Lower lobe of right lung (tissue), 2 donors: ENCODE measurements around the gene NRXN3. TPM values are rescaled to one million over a fixed set of nuclear protein-coding genes. Genes with fewer than 3 reads are reported as not detected.

Source experiments
- ATAC-seq, 2 donors: fragments of 200-7000 bp; cut with Tn5 transposase; one replicate each; pipeline ENCODE4 v1.9.1; 2020 to 2022; ENCODE audit warnings: mild to moderate bottlenecking in 2 of 2, moderate library complexity in 2 of 2
- DNase-seq: peaks from one replicate; pipeline ENCODE4 v3.0.0-alpha.2; 2020
- H3K27ac ChIP-seq: fragments of 200-600 bp; one replicate; pipeline ENCODE4 v1.8.0; 2022
- H3K27me3 ChIP-seq: fragments of 200-600 bp; one replicate; pipeline ENCODE4 v1.8.0; 2022; ENCODE audit warnings: low read depth
- H3K36me3 ChIP-seq: fragments of 200-600 bp; one replicate; pipeline ENCODE4 v1.8.0; 2022; ENCODE audit warnings: mild to moderate bottlenecking
- H3K4me1 ChIP-seq: fragments of 200-600 bp; one replicate; pipeline ENCODE4 v1.8.0; 2022
- H3K4me3 ChIP-seq: fragments of 200-600 bp; one replicate; pipeline ENCODE4 v1.8.0; 2022; ENCODE audit warnings: mild to moderate bottlenecking
- H3K9me3 ChIP-seq: fragments of 200-600 bp; one replicate; pipeline ENCODE4 v1.8.0; 2022
- CTCF ChIP-seq: fragments of 200-600 bp; IDR thresholded peaks from one replicate; pipeline ENCODE4 v1.8.0; 2022; ENCODE audit warnings: antibody characterized with exemption, mild to moderate bottlenecking
- intact Hi-C: fragments of 100-400 bp; cut with DNase I; formaldehyde crosslinking; loops from one replicate; pipeline ENCODE4 v1.11.0; 2022
- total RNA-seq: library from RNA; stranded (reverse); fragmentation: NEBNext Ultra II Directional; extraction: Animal tissue kit (Norgen Biotek cat#: 25700); gene quantifications from one replicate; pipeline ENCODE4 v1.2.1, GENCODE V29; 2021
- donor health status: DM: no; HTN: yes; CAD: no; lungs with severe emphysema.

NRXN3 gene
- total RNA-seq, 1 donor from 2014 or later = 9.0 TPM

DNA sequence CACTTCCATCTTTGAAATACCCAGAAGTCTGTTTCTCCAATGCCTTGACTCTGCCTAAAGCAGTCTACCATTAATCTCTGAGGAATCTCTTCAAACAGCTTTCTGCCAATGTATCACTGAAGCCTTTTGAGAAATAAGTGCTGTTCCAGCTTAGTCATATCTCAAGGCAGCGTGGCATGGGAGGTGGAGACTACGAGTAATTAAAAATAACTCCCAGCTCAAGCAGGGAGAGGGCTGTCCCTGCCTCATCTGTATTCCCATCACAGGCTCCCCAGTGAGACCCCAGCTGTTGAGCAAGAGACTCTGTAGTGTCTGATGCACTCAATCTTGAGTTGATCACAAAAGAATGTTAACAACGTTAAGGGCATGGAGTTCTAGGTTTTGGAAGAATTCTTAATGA is 1340.5 kb downstream of the NRXN3 start:
- H3K27ac ChIP-seq = no peak overlapping the region
- H3K9me3 ChIP-seq = no peaks in the 10 kb centered on the region
- H3K4me3 ChIP-seq = no peak overlapping the region
- intact Hi-C loops = no loop called here
- DNase-seq (no peak), ATAC-seq (peak in 1 of 2 donors; percentile 9)
- TF ChIP-seq CTCF = no peak
- no peaks in the 10 kb centered on the region for H3K4me1 ChIP-seq
- no peaks in the 10 kb centered on the region for H3K36me3 ChIP-seq
- H3K27me3 ChIP-seq = no peaks in the 10 kb centered on the region

- Histone ChIP-seq H3K9me3 (no peaks in the 10 kb centered on the region), H3K4me3 (no peak overlapping the region), H3K27ac (no peak overlapping the region), H3K36me3 (no peaks in the 10 kb centered on the region), H3K4me1 (no peaks in the 10 kb centered on the region), H3K27me3 (no peaks in the 10 kb centered on the region)
- ATAC-seq = no peak
- DNase-seq = no peak
- no peak for TF ChIP-seq CTCF
- intact Hi-C loops = no loop called here
Observed at GRCh38 chr14:79511146-79511545, 1341.0 kb downstream of the NRXN3 start.

DNA sequence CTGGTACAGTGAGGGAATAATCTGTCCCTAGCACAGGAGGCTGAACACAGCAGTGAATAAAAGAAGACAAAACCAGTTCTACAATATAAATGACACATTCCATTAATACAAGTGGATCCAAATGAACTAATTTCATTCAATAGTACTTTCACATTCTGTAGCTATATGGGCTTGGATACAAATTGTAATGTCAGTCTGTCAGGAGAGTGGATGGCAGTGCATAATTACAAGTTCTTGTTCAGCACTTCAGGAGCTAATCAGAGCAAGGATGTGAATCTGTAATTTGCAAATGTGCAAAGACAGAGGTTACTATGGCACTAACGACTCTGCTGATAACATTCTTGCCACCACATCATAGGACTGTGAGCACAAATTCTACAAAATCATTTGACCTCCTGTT is 1343.3 kb downstream of the NRXN3 start:
- TF ChIP-seq CTCF = no peak
- intact Hi-C loops = no loop called here
- H3K27ac ChIP-seq = no peak overlapping the region

GRCh38 chr14:79514700-79515099 is 1344.5 kb downstream of the NRXN3 start:
- no peak for TF ChIP-seq CTCF
- Histone ChIP-seq H3K4me3 (no peak overlapping the region), H3K4me1 (no peaks in the 10 kb centered on the region)

More for the DNA sequence above, 1343.3 kb downstream of the NRXN3 start:
- ATAC-seq (no peak), DNase-seq (no peak)
- Histone ChIP-seq H3K9me3 (no peaks in the 10 kb centered on the region), H3K27me3 (no peaks in the 10 kb centered on the region), H3K4me1 (no peaks in the 10 kb centered on the region), H3K36me3 (no peaks in the 10 kb centered on the region), H3K4me3 (no peak overlapping the region)

GRCh38 chr14:79515158-79515557 is 1345.0 kb downstream of the NRXN3 start:
- Histone ChIP-seq H3K27ac (no peak overlapping the region), H3K4me3 (no peak overlapping the region), H3K9me3 (no peaks in the 10 kb centered on the region), H3K36me3 (no peaks in the 10 kb centered on the region), H3K27me3 (no peaks in the 10 kb centered on the region), H3K4me1 (no peaks in the 10 kb centered on the region)
- DNase-seq (no peak), ATAC-seq (no peak)
- TF ChIP-seq CTCF = no peak
- intact Hi-C loops = no loop called here

More at GRCh38 chr14:79514700-79515099, 1344.5 kb downstream of the NRXN3 start:
- Histone ChIP-seq H3K27me3 (no peaks in the 10 kb centered on the region), H3K36me3 (no peaks in the 10 kb centered on the region), H3K27ac (no peak overlapping the region), H3K9me3 (no peaks in the 10 kb centered on the region)
- no peak for DNase-seq
- intact Hi-C loops = no loop called here
- ATAC-seq = no peak

DNA sequence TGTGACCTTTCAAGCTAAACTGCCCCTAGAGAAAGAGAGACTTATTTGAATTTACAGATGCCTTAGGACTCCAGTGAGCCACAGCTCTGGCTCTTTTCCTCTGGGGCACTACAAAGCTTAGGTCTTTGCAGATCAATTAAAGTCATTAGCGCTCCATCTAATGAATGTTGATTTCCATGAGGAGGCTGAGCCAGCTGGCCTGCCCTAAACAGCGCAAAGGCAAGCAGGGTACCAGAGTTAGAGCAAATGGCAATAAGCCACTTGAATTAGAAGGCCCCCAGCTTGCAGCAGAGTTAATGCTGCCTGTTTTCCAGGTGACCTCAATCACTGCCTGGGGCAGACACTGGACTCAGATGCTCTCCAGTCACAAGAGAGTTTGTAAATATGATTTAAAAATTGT is 1345.8 kb downstream of the NRXN3 start:
- Histone ChIP-seq H3K36me3 (no peaks in the 10 kb centered on the region), H3K27ac (no peak overlapping the region), H3K4me3 (no peak overlapping the region), H3K27me3 (no peaks in the 10 kb centered on the region), H3K4me1 (no peaks in the 10 kb centered on the region), H3K9me3 (no peaks in the 10 kb centered on the region)
- TF ChIP-seq CTCF = no peak
- DNase-seq (no peak), ATAC-seq (no peak)
- intact Hi-C loops = no loop called here
